H1 (cell line): ENCODE results near the gene BDKRB1. TPM values are rescaled to one million over a fixed set of nuclear protein-coding genes. Genes with fewer than 3 reads are reported as not detected.

Experiments used
- BCL11A ChIP-seq, 2 experiments: IDR thresholded peaks; one replicate each; pipeline ENCODE4 v1.6.1; 2011; ENCODE audit warnings: low read depth in 2 of 2, low read length in 2 of 2, mild to moderate bottlenecking in 2 of 2
- FOSL1 ChIP-seq: IDR thresholded peaks from 2 replicates; pipeline ENCODE4 v1.6.1; 2011; ENCODE audit warnings: mild to moderate bottlenecking, low read depth, low read length, moderate library complexity; ENCODE audit not compliant: insufficient read depth
- KDM5A ChIP-seq: fragments of 200-600 bp; IDR thresholded peaks from 2 replicates; pipeline ENCODE4 v1.7.1; 2012; ENCODE audit warnings: mild to moderate bottlenecking, low read length, inconsistent platforms, mixed read lengths
- MAFK ChIP-seq: IDR thresholded peaks from 2 replicates; pipeline ENCODE4 v1.6.1; 2012; ENCODE audit warnings: low read depth, mild to moderate bottlenecking, improper control_type of control experiment, low read length
- NANOG ChIP-seq: IDR thresholded peaks from 2 replicates; pipeline ENCODE4 v1.6.1; 2011; ENCODE audit warnings: low read length, low read depth, mild to moderate bottlenecking, inconsistent platforms; ENCODE audit not compliant: insufficient read depth, poor library complexity, severe bottlenecking
- PHF8 ChIP-seq: fragments of 200-600 bp; sonication (generic); conservative IDR thresholded peaks from 2 replicates; pipeline ENCODE4 v1.7.1; 2012; ENCODE audit warnings: low read depth, mild to moderate bottlenecking, inconsistent platforms, low read length, moderate library complexity
- POU5F1 ChIP-seq: IDR thresholded peaks from 2 replicates; pipeline ENCODE4 v1.6.1; 2011; ENCODE audit warnings: low read depth, mild to moderate bottlenecking, low read length, moderate library complexity
- RBBP5 ChIP-seq: IDR thresholded peaks from 2 replicates; pipeline ENCODE4 v1.7.1; 2012; ENCODE audit warnings: low read depth, mild to moderate bottlenecking, inconsistent platforms, low read length, moderate library complexity, borderline replicate concordance
- polyA plus RNA-seq, 7 experiments: library from polyadenylated mRNA; depleted of rRNA in 3 of 7; stranded (reverse) in 5 of 7; unstranded in 2 of 7; fragments of >200 nt in 5 of 7; fragments of 200-250 nt in 2 of 7; gene quantifications; 1 replicate in 5 of 7; 2 replicates in 1 of 7; 4 replicates in 1 of 7; pipeline versions ENCODE4 v1.2.1 to v1.2.3, GENCODE V29; 2011 to 2013; ENCODE audit warnings: missing spikeins in 2 of 7, mixed read lengths in 2 of 7
- total RNA-seq: library from RNA; stranded (reverse); fragmentation: NEBNext Ultra II Directional; extraction: Animal tissue kit (Norgen Biotek cat#: 25700); gene quantifications from 2 replicates; pipeline ENCODE4 v1.2.1, GENCODE V29; 2021
- TF ChIP-seq, protein P1 (sequence below): fragments of 300-600 bp; sonication (generic); IDR thresholded peaks from 2 replicates; pipeline ENCODE4 v1.7.1; 2012; ENCODE audit warnings: low read length, moderate library complexity, mild to moderate bottlenecking, inconsistent platforms; ENCODE audit not compliant: insufficient replicate concordance
- TF ChIP-seq, protein P2 (sequence below): IDR thresholded peaks from 2 replicates; pipeline ENCODE4 v1.6.1; 2012; ENCODE audit warnings: low read length, inconsistent platforms

Gene BDKRB1
- total and polyA plus RNA-seq, 2 of the 8 experiments (the other 6 are each of a cell fraction or from before 2014, with no cell fraction given): 0.27 TPM; not detected in 1

DNA sequence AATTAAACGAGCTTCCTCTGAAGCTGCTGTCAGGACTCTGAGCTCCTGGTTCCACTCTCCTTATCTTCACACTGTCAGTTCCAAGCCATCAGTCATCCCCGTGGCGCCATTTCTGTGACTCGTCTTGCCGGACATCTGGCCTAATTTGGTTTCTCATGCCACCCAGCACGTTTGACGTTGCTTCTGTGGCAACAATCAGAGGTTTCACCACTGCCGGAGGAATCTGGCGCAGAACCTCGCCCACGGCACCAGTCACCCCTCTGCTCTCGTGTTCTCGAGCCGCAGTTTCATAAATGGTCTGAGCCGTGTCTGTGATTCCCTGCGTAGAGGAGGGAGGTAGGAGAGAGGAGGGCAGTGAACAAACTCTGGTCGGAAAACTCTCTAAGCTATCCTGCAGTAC, 29.7 kb downstream of the BDKRB1 start (continued):
- TF ChIP-seq, protein P1, sequence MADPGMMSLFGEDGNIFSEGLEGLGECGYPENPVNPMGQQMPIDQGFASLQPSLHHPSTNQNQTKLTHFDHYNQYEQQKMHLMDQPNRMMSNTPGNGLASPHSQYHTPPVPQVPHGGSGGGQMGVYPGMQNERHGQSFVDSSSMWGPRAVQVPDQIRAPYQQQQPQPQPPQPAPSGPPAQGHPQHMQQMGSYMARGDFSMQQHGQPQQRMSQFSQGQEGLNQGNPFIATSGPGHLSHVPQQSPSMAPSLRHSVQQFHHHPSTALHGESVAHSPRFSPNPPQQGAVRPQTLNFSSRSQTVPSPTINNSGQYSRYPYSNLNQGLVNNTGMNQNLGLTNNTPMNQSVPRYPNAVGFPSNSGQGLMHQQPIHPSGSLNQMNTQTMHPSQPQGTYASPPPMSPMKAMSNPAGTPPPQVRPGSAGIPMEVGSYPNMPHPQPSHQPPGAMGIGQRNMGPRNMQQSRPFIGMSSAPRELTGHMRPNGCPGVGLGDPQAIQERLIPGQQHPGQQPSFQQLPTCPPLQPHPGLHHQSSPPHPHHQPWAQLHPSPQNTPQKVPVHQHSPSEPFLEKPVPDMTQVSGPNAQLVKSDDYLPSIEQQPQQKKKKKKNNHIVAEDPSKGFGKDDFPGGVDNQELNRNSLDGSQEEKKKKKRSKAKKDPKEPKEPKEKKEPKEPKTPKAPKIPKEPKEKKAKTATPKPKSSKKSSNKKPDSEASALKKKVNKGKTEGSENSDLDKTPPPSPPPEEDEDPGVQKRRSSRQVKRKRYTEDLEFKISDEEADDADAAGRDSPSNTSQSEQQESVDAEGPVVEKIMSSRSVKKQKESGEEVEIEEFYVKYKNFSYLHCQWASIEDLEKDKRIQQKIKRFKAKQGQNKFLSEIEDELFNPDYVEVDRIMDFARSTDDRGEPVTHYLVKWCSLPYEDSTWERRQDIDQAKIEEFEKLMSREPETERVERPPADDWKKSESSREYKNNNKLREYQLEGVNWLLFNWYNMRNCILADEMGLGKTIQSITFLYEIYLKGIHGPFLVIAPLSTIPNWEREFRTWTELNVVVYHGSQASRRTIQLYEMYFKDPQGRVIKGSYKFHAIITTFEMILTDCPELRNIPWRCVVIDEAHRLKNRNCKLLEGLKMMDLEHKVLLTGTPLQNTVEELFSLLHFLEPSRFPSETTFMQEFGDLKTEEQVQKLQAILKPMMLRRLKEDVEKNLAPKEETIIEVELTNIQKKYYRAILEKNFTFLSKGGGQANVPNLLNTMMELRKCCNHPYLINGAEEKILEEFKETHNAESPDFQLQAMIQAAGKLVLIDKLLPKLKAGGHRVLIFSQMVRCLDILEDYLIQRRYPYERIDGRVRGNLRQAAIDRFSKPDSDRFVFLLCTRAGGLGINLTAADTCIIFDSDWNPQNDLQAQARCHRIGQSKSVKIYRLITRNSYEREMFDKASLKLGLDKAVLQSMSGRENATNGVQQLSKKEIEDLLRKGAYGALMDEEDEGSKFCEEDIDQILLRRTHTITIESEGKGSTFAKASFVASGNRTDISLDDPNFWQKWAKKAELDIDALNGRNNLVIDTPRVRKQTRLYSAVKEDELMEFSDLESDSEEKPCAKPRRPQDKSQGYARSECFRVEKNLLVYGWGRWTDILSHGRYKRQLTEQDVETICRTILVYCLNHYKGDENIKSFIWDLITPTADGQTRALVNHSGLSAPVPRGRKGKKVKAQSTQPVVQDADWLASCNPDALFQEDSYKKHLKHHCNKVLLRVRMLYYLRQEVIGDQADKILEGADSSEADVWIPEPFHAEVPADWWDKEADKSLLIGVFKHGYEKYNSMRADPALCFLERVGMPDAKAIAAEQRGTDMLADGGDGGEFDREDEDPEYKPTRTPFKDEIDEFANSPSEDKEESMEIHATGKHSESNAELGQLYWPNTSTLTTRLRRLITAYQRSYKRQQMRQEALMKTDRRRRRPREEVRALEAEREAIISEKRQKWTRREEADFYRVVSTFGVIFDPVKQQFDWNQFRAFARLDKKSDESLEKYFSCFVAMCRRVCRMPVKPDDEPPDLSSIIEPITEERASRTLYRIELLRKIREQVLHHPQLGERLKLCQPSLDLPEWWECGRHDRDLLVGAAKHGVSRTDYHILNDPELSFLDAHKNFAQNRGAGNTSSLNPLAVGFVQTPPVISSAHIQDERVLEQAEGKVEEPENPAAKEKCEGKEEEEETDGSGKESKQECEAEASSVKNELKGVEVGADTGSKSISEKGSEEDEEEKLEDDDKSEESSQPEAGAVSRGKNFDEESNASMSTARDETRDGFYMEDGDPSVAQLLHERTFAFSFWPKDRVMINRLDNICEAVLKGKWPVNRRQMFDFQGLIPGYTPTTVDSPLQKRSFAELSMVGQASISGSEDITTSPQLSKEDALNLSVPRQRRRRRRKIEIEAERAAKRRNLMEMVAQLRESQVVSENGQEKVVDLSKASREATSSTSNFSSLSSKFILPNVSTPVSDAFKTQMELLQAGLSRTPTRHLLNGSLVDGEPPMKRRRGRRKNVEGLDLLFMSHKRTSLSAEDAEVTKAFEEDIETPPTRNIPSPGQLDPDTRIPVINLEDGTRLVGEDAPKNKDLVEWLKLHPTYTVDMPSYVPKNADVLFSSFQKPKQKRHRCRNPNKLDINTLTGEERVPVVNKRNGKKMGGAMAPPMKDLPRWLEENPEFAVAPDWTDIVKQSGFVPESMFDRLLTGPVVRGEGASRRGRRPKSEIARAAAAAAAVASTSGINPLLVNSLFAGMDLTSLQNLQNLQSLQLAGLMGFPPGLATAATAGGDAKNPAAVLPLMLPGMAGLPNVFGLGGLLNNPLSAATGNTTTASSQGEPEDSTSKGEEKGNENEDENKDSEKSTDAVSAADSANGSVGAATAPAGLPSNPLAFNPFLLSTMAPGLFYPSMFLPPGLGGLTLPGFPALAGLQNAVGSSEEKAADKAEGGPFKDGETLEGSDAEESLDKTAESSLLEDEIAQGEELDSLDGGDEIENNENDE: no peak
- TF ChIP-seq BCL11A (IDR thresholded peaks at IDR 0.05; ENCODE audit: low read depth in 2 of 2, low read length in 2 of 2) (no peak), PHF8 (no peak), NANOG (no peak), POU5F1 (no peak), MAFK (no peak), FOSL1 (no peak), KDM5A (no peak), RBBP5 (no peak)
- TF ChIP-seq, protein P2, sequence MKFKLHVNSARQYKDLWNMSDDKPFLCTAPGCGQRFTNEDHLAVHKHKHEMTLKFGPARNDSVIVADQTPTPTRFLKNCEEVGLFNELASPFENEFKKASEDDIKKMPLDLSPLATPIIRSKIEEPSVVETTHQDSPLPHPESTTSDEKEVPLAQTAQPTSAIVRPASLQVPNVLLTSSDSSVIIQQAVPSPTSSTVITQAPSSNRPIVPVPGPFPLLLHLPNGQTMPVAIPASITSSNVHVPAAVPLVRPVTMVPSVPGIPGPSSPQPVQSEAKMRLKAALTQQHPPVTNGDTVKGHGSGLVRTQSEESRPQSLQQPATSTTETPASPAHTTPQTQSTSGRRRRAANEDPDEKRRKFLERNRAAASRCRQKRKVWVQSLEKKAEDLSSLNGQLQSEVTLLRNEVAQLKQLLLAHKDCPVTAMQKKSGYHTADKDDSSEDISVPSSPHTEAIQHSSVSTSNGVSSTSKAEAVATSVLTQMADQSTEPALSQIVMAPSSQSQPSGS: no peak
